ACC112 (cell line): Measurements from ENCODE around the gene RAP1GAP2.

Source experiments
- H2AFZ ChIP-seq: fragments of 200-600 bp; sonication (generic); one replicate; pipeline ENCODE4 v1.6.0; 2017; ENCODE audit warnings: antibody characterized with exemption, low read length; ENCODE audit not compliant: unreplicated experiment
- H3K27ac ChIP-seq: fragments of 200-600 bp; sonication (generic); 2 replicates; pipeline ENCODE4 v1.5.1; 2014; ENCODE audit warnings: low read depth, mild to moderate bottlenecking, antibody characterized with exemption, low read length, moderate library complexity
- H3K27me3 ChIP-seq: fragments of 200-600 bp; sonication (generic); 2 replicates; pipeline ENCODE4 v1.6.1; 2014; ENCODE audit warnings: mild to moderate bottlenecking, antibody characterized with exemption, low read length, moderate library complexity, mixed read lengths; ENCODE audit not compliant: insufficient read depth
- H3K36me3 ChIP-seq: fragments of 200-600 bp; sonication (generic); 2 replicates; pipeline ENCODE4 v1.6.1; 2016; ENCODE audit warnings: mild to moderate bottlenecking, antibody characterized with exemption, low read length, moderate library complexity, mixed read lengths; ENCODE audit not compliant: insufficient read depth
- H3K4me1 ChIP-seq: fragments of 200-600 bp; sonication (generic); one replicate; pipeline ENCODE4 v1.6.1; 2016; ENCODE audit warnings: low read length, mixed read lengths; ENCODE audit not compliant: insufficient read depth, unreplicated experiment, control insufficient read depth
- H3K4me3 ChIP-seq: fragments of 200-600 bp; sonication (generic); 2 replicates; pipeline ENCODE4 v1.5.1; 2014; ENCODE audit warnings: mild to moderate bottlenecking, low read depth, low read length
- H3K79me2 ChIP-seq: fragments of 200-600 bp; sonication (generic); one replicate; pipeline ENCODE4 v1.6.0; 2016; ENCODE audit warnings: low read length; ENCODE audit not compliant: control insufficient read depth, unreplicated experiment, insufficient read depth

Gene RAP1GAP2

DNA sequence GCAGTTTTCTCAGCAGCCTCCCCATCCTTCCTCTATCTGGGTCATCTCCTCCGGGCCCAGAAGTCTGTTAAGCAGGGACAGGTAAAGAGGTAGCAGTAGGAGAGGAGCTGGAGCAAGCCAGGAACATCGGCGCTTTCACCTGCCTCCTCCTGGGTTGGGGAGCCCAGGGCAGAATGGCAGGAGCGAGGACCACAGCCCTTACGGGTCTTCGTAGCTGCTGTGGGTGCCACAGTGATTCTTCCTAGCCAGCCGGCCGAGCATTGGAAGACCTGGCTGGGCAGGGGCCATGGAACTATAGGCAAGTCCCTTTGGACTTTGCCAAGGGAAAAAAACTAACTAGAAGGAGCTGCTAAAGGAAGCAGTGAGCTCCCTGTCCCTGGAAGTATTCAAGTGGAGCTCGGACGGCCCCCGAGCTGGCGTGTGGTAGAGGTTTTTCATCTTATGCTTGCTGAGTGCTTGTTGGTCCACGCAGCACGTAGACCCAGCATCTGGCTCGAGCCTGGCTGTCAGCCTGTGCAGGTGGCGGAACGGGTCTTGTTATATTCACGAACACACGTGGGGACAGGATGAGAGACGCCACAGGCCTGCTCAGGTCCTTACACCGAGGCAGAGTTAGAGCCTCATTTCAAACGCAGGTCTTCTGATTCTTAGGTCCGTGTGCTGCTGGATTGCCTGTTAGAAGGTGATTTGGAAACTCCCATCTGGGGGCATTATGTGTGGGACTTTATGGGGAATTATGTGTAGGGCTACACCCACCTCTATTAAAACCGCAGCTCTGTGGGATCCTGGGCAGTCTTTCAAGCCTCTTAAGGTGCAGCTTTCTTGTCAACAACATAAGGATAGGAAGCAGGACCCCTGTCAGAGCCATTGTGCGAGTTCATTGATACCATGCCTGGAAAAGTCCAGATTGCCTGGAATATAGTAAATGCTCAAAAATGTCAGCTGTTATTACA, 212.4 kb downstream of the RAP1GAP2 start:
- H3K36me3 ChIP-seq = no peaks in the 10 kb centered on the region
- no peak overlapping the region for H2AFZ ChIP-seq
- peaks cover 12% of the 10 kb centered on the region for H3K4me1 ChIP-seq
- H3K79me2 ChIP-seq = peaks cover 2% of the 10 kb centered on the region
- no peak overlapping the region for H3K27ac ChIP-seq
- H3K27me3 ChIP-seq = no peaks in the 10 kb centered on the region
- no peak overlapping the region for H3K4me3 ChIP-seq

DNA sequence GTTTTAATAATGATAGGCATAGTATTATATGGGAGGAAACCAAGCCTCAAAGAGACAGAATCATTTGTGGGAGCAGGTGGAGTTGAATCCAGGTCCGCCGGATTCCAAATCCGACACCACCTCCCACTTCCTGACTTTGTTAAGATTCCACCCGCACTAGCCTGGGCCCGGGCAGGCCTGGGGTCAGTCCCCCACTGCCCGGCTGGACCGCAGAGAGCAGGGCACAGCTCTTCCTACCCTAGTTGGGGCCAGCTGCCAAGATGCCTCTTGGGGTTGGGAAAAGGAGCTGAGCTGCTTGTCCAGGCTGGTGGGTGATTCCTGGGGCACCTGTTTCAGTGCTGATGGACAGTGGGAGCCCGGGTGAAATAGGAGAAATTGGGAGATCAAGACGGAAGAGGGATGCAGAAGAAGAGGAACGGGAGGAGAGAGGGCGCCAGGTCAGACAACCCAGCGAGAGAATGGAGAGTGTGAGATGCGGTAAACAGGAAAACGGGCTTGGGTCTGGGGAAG, 213.2 kb downstream of the RAP1GAP2 start:
- Histone ChIP-seq H3K27ac (no peak overlapping the region), H3K36me3 (no peaks in the 10 kb centered on the region)

DNA sequence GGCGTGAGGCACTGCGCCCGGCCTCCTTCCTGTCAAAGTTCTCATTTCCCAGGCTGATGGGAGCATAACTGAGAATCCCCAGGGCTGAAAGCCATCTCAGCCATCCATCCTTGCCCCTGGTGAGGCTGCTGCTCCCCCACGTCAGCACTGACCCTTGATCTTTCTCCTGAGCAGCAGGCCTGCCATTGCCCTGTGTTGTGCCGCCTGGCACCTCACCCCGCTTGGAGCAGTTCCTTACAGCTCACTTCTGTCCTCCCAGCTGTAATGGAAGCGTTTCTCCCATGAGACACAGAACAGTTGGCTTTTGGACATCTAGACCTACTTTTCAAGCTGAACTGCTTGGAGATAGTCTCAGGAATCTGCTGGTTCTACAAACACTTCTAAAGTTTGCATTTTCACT, 215.7 kb downstream of the RAP1GAP2 start:
- Histone ChIP-seq H3K36me3 (no peaks in the 10 kb centered on the region), H3K27me3 (no peaks in the 10 kb centered on the region), H3K4me1 (peaks cover 8% of the 10 kb centered on the region), H3K4me3 (no peak overlapping the region), H2AFZ (no peak overlapping the region), H3K27ac (no peak overlapping the region), H3K79me2 (no peaks in the 10 kb centered on the region)

More for the DNA sequence above, 213.2 kb downstream of the RAP1GAP2 start:
- H3K4me1 ChIP-seq = peaks cover 6% of the 10 kb centered on the region
- H3K79me2 ChIP-seq = peaks cover 2% of the 10 kb centered on the region
- H3K4me3 ChIP-seq = no peak overlapping the region
- H3K27me3 ChIP-seq = no peaks in the 10 kb centered on the region
- no peak overlapping the region for H2AFZ ChIP-seq

DNA sequence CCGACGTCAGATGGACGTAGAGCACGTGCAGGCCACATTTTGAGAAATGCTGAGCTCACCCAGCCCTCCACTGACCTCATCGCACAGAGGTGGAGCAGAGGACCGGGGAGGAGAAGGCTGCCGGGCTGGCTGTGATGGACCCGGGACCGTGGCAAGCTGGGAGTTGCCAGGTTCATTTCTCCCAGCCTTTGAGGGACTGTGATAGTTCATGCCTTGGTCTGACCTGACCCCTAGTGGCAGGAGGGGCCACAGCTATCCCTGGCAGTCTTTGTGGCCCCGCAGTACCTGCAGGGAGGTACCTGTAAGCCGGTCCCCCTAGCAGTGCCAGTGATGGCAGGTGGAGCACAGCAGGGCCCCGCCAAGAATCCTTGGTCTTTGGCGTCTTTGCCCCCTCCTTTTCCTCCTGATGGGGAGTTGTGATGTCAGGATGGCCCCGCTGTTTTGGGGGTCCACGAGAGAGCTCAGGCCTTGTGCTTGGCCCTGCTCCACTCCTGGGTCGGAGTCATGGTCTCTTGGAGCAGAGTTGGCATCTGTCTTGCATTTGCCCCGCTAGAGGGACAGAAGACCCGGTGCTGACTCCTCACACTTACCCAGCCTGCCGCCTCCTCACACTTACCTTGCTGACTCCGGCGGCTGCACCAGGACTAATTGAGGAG, 216.8 kb downstream of the RAP1GAP2 start:
- Histone ChIP-seq H3K27ac (no peak overlapping the region), H3K79me2 (no peaks in the 10 kb centered on the region), H3K36me3 (no peaks in the 10 kb centered on the region), H3K4me3 (no peak overlapping the region), H3K4me1 (peaks cover 8% of the 10 kb centered on the region), H2AFZ (no peak overlapping the region), H3K27me3 (no peaks in the 10 kb centered on the region)

DNA sequence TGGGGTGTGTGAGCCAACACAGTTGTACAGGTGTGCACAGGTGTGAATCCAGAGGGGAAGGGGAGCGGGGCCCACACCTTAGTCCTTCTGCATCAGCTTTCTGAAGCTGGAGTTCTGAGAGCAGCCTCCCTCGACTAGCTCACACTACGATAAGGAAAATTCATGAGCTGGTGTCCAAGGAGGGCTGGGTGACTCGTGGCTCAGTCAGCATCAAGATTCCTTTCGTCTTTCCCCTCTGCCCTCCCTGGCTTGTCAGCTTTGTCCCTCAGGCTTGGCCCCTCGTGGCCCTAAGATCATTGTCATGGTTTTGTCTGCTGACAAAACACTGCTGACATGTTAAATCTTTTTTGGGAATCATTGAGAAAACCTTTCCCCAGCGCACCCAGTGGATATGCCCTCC, 219.7 kb downstream of the RAP1GAP2 start:
- no peak overlapping the region for H3K4me3 ChIP-seq
- H3K36me3 ChIP-seq = peaks cover 13% of the 10 kb centered on the region; the same call in 1 of the 2 replicates
- no peak overlapping the region for H2AFZ ChIP-seq
- no peaks in the 10 kb centered on the region for H3K27me3 ChIP-seq
- no peaks in the 10 kb centered on the region for H3K79me2 ChIP-seq
- peak overlapping the region; percentile 50 for H3K27ac ChIP-seq
- peaks cover 8% of the 10 kb centered on the region for H3K4me1 ChIP-seq

DNA sequence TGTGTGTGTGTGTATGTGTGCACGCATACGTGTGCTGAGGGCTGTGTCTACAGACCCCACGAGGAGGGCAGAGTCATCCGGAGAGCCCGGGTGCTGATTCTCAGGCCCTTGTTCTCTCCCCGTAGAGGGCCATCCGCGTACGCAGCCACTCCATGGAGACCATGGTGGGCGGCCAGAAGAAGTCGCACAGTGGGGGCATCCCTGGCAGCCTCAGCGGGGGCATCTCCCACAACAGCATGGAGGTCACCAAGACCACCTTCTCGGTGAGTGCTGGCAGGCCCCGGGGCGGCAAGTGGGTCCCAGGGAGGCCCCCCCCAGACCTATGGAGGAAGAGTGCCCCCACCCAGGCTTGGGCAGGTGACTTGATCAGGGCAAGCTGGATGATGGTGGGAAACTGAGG, 221.7 kb downstream of the RAP1GAP2 start:
- H2AFZ ChIP-seq = no peak overlapping the region
- peaks cover 30% of the 10 kb centered on the region for H3K36me3 ChIP-seq
- H3K4me3 ChIP-seq = no peak overlapping the region
- no peaks in the 10 kb centered on the region for H3K79me2 ChIP-seq
- no peaks in the 10 kb centered on the region for H3K27me3 ChIP-seq
- peaks cover 8% of the 10 kb centered on the region for H3K4me1 ChIP-seq
- H3K27ac ChIP-seq = no peak overlapping the region

DNA sequence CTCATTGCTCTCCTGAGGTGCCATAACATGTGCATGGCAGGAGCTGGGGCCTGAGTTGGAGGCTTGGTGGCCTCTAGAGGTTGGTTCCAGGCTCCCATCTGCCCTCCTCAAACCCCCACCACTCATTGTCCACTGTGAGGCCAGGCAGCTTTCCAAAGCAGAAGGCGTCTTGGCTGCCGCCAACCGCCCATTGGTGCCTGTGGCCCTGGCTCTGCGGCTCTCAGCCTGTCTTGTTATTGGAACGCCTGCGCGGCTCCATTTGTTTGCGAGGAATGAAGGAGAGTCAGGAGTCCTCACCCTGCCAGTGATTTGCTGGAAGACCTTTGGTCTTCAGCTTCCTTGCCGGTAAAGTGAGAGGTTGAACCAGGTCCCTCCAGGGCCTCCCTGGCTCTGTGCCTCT, 223.5 kb downstream of the RAP1GAP2 start:
- Histone ChIP-seq H3K27me3 (no peaks in the 10 kb centered on the region), H3K79me2 (no peaks in the 10 kb centered on the region), H3K27ac (no peak overlapping the region), H2AFZ (no peak overlapping the region), H3K4me3 (no peak overlapping the region), H3K36me3 (peaks cover 39% of the 10 kb centered on the region), H3K4me1 (peaks cover 8% of the 10 kb centered on the region)

DNA sequence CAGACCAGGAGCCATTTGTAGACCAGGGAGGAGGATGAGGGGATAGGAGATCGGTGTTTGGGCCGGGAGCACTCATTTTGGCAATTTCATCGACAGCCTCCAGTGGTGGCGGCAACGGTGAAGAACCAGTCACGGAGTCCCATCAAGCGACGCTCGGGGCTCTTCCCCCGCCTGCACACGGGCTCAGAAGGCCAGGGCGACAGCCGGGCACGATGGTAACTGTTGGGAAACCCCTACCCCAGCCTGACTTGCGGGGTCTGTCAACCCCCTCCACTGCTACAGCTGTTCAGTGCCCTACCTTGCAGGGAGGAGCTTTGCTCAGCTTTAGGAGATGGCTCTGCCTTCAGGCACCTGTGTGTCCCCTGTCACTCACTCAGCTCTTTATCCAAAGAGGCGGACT, 224.1 kb downstream of the RAP1GAP2 start:
- Histone ChIP-seq H3K27me3 (no peaks in the 10 kb centered on the region), H3K4me3 (no peak overlapping the region), H3K79me2 (no peaks in the 10 kb centered on the region), H3K4me1 (peaks cover 8% of the 10 kb centered on the region), H3K36me3 (peaks cover 39% of the 10 kb centered on the region), H2AFZ (no peak overlapping the region), H3K27ac (no peak overlapping the region)

DNA sequence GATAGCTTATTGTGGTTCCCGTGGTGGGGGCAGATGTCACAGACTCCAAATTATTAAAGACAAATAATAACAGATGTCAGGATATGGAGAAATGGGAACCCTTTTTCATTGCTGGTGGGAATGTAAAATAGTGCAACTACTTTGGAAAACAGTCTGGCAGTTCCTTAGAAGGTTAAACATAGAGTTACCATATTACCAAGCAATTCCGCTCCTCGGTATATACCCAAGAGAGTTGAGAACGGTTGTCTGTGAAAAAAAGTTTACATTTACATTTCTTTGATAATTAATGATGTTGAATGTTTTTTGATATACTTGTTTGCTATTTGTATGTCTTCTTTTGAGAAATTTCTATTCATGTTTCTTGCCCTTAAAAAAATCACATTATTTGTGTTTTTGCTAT, 226.0 kb downstream of the RAP1GAP2 start:
- Histone ChIP-seq H3K36me3 (peaks cover 39% of the 10 kb centered on the region), H3K27ac (no peak overlapping the region), H3K79me2 (no peaks in the 10 kb centered on the region), H3K4me1 (no peaks in the 10 kb centered on the region), H3K27me3 (no peaks in the 10 kb centered on the region), H3K4me3 (no peak overlapping the region), H2AFZ (no peak overlapping the region)

DNA sequence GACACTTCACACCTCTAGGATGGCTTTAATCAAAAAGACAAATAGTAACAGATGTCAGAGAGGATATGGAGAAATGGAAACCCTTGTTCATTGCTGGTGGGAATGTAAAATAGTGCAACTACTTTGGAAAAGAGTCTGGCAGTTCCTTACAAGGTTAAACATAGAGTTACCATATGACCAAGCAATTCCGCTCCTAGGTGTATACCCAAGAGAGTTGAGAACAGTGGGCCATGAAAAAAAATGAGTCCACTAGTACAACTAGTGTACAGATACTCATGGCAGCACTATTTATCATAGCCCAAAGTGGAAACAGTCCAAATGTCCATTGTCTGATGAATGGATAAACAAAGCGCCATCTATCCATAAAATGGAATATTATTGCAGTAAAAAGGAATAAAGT, 228.1 kb downstream of the RAP1GAP2 start:
- Histone ChIP-seq H3K27me3 (no peaks in the 10 kb centered on the region), H3K4me1 (peaks cover under 1% of the 10 kb centered on the region), H3K4me3 (no peak overlapping the region), H3K36me3 (peaks cover 39% of the 10 kb centered on the region), H3K27ac (no peak overlapping the region), H3K79me2 (no peaks in the 10 kb centered on the region), H2AFZ (no peak overlapping the region)
